Type B pancreatic cell (in vitro differentiated cells): ENCODE data around the gene ITGB3. TPM values are rescaled to one million over a fixed set of nuclear protein-coding genes. Genes with fewer than 3 reads are reported as not detected.

Source experiments
- DNase-seq: peaks from one replicate; pipeline ENCODE4 v3.0.0; 2021; ENCODE audit warnings: mixed read lengths; ENCODE audit not compliant: unreplicated experiment; ENCODE audit errors: extremely low spot score
- H3K27ac Mint-ChIP-seq: 2 replicates; pipeline ENCODE4 v1.8.0; 2021; ENCODE audit warnings: mild to moderate bottlenecking, mixed read lengths
- H3K27me3 Mint-ChIP-seq: 2 replicates; pipeline ENCODE4 v1.8.0; 2021; ENCODE audit warnings: mixed read lengths
- H3K36me3 Mint-ChIP-seq: 2 replicates; pipeline ENCODE4 v1.8.0; 2021; ENCODE audit warnings: mixed read lengths
- H3K4me1 Mint-ChIP-seq: one replicate; pipeline ENCODE4 v1.8.0; 2021; ENCODE audit warnings: mixed read lengths; ENCODE audit not compliant: unreplicated experiment
- H3K4me3 Mint-ChIP-seq: 2 replicates; pipeline ENCODE4 v1.8.0; 2021; ENCODE audit warnings: mild to moderate bottlenecking, mixed read lengths
- H3K9me3 Mint-ChIP-seq: 2 replicates; pipeline ENCODE4 v1.8.0; 2021; ENCODE audit warnings: mixed read lengths
- total RNA-seq: library from RNA; stranded (reverse); gene quantifications from 2 replicates; pipeline ENCODE4 v1.2.1, GENCODE V29; 2021; ENCODE audit warnings: low replicate concordance
- TF ChIP-seq, protein P1 (sequence below): fragments of 200-600 bp; sonication (generic); conservative IDR thresholded peaks from 2 replicates; pipeline ENCODE4 v1.5.0; 2021; ENCODE audit warnings: antibody characterized with exemption, mild to moderate bottlenecking

Gene ITGB3
- total RNA-seq, 1 donor from 2014 or later = 1.6 TPM

DNA sequence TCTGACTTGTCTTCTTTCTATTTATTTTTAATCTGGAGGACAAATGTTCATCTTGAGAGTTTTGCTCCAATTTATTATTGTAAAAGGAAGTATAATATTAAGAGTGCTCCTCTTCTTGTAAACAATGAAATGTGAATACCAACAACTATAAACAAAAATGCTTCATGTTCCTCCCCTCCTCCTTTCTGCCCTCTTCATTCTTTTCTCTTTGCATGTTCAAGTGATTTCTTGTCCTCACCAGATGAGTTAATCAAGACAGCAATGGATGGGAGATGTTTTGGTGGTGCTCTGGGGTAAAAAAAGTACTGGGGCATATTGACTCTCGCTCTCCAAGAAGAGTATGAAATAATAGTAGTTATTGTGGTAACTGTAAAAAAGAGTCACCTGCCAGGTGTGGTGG lies 24.3 kb downstream of the ITGB3 start:
- peaks cover 49% of the 10 kb centered on the region for H3K4me1 Mint-ChIP-seq
- TF ChIP-seq, protein P1, sequence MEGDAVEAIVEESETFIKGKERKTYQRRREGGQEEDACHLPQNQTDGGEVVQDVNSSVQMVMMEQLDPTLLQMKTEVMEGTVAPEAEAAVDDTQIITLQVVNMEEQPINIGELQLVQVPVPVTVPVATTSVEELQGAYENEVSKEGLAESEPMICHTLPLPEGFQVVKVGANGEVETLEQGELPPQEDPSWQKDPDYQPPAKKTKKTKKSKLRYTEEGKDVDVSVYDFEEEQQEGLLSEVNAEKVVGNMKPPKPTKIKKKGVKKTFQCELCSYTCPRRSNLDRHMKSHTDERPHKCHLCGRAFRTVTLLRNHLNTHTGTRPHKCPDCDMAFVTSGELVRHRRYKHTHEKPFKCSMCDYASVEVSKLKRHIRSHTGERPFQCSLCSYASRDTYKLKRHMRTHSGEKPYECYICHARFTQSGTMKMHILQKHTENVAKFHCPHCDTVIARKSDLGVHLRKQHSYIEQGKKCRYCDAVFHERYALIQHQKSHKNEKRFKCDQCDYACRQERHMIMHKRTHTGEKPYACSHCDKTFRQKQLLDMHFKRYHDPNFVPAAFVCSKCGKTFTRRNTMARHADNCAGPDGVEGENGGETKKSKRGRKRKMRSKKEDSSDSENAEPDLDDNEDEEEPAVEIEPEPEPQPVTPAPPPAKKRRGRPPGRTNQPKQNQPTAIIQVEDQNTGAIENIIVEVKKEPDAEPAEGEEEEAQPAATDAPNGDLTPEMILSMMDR = no peak
- no peaks in the 10 kb centered on the region for H3K36me3 Mint-ChIP-seq
- no peak overlapping the region for H3K4me3 Mint-ChIP-seq
- no peak for DNase-seq
- H3K9me3 Mint-ChIP-seq = no peaks in the 10 kb centered on the region
- H3K27ac Mint-ChIP-seq = no peak overlapping the region
- H3K27me3 Mint-ChIP-seq = peaks cover 3% of the 10 kb centered on the region

DNA sequence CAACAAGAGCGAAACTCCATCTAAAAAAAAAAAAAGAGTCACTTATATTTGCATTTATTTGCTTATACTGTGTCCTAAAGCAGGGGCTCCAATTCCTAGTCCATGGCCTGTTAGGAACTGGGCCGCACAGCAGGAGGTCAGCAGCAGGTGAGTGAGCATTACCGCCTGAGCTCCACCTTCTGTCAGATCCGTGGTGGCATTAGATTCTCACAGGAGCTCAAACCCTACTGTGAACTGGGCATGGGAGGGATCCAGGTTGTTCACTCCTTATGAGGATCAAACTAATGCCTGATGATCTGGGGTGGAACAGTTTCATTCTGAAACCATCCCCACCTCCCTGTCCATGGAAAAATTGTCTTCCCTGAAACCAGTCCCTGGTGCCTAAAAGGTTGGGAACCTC lies 24.9 kb downstream of the ITGB3 start:
- H3K27ac Mint-ChIP-seq = no peak overlapping the region
- H3K4me1 Mint-ChIP-seq = peaks cover 45% of the 10 kb centered on the region
- peaks cover 3% of the 10 kb centered on the region for H3K27me3 Mint-ChIP-seq
- TF ChIP-seq, protein P1 = no peak
- H3K4me3 Mint-ChIP-seq = no peak overlapping the region
- no peak for DNase-seq
- H3K9me3 Mint-ChIP-seq = no peaks in the 10 kb centered on the region
- no peaks in the 10 kb centered on the region for H3K36me3 Mint-ChIP-seq

DNA sequence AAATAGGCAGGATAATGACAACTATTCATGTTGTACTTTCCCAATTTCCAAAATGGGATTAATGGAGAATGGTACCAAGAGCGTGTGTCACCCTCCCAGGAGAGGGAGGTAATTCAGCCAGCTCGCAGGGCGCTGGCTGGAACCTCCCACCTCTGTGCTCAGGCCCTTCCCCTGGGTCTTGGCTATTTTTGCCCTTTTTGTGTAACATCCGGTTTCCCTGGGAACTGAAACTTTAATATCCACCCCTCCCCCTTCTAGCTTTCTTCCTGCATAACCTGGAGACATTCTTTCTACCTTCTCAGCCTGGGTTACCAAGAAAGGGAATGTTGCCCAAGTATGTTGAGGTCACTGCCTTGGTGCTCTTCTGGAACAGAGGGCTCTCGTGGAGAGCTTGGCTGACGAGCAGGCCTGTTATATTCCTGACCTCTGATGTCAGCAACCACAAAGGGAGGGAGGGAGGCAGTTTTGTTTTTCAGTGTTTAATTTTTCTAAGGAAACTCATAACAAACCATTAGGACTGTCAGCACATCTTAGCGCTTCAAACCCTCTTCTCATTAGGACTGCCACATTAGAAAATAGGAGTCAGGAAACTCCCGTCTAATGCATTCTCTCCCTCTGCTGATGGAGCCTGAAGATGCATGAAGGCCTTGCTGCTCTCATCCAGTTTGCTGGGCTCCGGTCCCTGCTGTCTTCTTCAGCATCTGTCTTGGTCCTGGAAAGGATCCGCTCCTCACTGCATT lies 25.6 kb downstream of the ITGB3 start:
- Mint-ChIP-seq H3K27me3 (peaks cover 3% of the 10 kb centered on the region), H3K4me3 (no peak overlapping the region), H3K4me1 (peaks cover 41% of the 10 kb centered on the region), H3K36me3 (no peaks in the 10 kb centered on the region), H3K27ac (no peak overlapping the region), H3K9me3 (no peaks in the 10 kb centered on the region)
- no peak for DNase-seq
- TF ChIP-seq, protein P1 = no peak

DNA sequence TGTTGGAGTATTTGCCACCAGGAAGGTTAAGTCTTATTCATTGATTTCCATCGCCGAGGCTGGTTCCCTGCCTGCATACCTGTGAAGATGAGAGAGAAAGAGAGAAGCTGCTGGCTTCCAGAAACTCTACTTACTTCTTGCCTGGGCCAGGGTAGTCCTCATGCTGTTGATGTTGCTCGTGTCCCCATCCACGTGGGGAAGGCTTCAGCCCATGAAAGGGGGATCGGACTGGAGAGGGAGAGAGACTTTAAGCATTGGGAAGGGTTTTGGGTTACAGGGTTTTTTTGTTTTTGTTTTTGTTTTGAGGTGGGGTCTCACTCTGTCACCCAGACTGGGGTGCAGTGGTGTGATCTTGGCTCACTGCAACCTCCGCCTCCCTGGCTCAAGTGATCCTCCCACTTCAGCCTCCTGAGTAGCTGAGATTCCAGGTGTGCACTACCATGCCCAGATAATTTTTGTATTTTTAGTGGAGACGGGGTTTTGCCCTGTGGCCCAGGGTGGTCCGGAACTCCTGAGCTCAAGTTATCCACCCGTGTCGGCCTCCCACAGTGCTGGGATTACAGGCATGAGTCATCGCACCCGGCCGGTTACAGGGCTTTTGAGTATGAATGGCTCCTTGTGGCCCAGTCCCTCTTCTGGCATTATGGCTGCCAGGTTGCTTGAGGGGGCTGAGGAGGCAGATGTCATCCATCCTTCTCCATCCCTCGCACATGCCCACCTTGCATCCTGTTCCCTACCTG lies 26.6 kb downstream of the ITGB3 start:
- TF ChIP-seq, protein P1 = no peak
- Mint-ChIP-seq H3K27ac (no peak overlapping the region), H3K4me3 (no peak overlapping the region), H3K27me3 (no peaks in the 10 kb centered on the region), H3K9me3 (no peaks in the 10 kb centered on the region), H3K36me3 (no peaks in the 10 kb centered on the region), H3K4me1 (peaks cover 34% of the 10 kb centered on the region)
- no peak for DNase-seq

DNA sequence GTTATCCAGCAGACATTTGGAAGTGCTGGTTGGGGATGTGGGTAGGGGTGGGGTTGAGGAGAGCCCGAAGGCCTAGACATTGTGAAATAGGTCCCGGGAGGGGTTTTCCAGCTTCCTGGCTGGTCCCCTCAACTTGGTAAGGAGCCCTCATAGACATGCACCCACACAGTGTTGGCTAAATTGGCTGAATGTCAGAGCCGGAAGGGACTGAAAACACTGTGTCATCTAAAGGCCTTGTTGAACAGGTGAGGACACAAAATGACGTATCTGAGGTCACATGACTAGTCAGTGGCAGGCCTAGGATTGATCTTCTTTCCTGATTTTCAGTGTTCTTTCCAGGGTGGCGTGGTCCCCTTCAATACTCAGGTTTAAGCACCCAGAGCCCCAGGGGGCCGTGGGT lies 27.6 kb downstream of the ITGB3 start:
- no peak overlapping the region for H3K27ac Mint-ChIP-seq
- no peak for DNase-seq
- no peak overlapping the region for H3K4me3 Mint-ChIP-seq
- peaks cover 5% of the 10 kb centered on the region for H3K27me3 Mint-ChIP-seq
- H3K9me3 Mint-ChIP-seq = no peaks in the 10 kb centered on the region
- peaks cover 24% of the 10 kb centered on the region for H3K4me1 Mint-ChIP-seq
- H3K36me3 Mint-ChIP-seq = no peaks in the 10 kb centered on the region
- TF ChIP-seq, protein P1 = no peak
